DMS79 treated with DMSO at 0.1 percent for 48 hours (cell line): Measurements from ENCODE around the gene GMDS.

Experiments used
- DNase-seq: peaks from one replicate; lab custom pipeline; 2025; lab: John Stamatoyannopoulos, UW

Gene GMDS

GRCh38 chr6:2205396-2205795, 40.0 kb downstream of the GMDS start:
- no peak for DNase-seq

GRCh38 chr6:2204272-2204671, 41.1 kb downstream of the GMDS start:
- DNase-seq, result peak; percentile 51

GRCh38 chr6:2203264-2203663, 42.1 kb downstream of the GMDS start:
- DNase-seq, result no peak

GRCh38 chr6:2197984-2198383, 47.4 kb downstream of the GMDS start:
- no peak for DNase-seq

- no peak for DNase-seq
These were observed 48.2 kb downstream of the GMDS start for GRCh38 chr6:2197177-2197671.

GRCh38 chr6:2196079-2196679, 49.2 kb downstream of the GMDS start:
- peak; percentile 23 for DNase-seq

- no peak for DNase-seq
These were observed 50.8 kb downstream of the GMDS start for GRCh38 chr6:2194643-2195042.

GRCh38 chr6:2193931-2194330, 51.5 kb downstream of the GMDS start:
- no peak for DNase-seq

- no peak for DNase-seq
These were observed 52.4 kb downstream of the GMDS start for GRCh38 chr6:2192976-2193375.

GRCh38 chr6:2191390-2191740, 54.0 kb downstream of the GMDS start:
- no peak for DNase-seq

GRCh38 chr6:2190661-2191389, 54.6 kb downstream of the GMDS start:
- no peak for DNase-seq

- DNase-seq, result no peak
These were observed 56.5 kb downstream of the GMDS start for GRCh38 chr6:2188856-2189384.

GRCh38 chr6:2188397-2188796, 57.0 kb downstream of the GMDS start:
- DNase-seq, result no peak

GRCh38 chr6:2187826-2188225, 57.6 kb downstream of the GMDS start:
- DNase-seq, result no peak

- no peak for DNase-seq
These were observed 58.9 kb downstream of the GMDS start for GRCh38 chr6:2186516-2186915.

- DNase-seq, result no peak
These were observed 59.9 kb downstream of the GMDS start for GRCh38 chr6:2185466-2185865.

- no peak for DNase-seq
These were observed 60.5 kb downstream of the GMDS start for GRCh38 chr6:2184700-2185455.

GRCh38 chr6:2183752-2184151, 61.7 kb downstream of the GMDS start:
- DNase-seq, result no peak

- DNase-seq, result no peak
These were observed 62.2 kb downstream of the GMDS start for GRCh38 chr6:2183246-2183645.

- DNase-seq, result no peak
These were observed 63.2 kb downstream of the GMDS start for GRCh38 chr6:2182251-2182650.

- no peak for DNase-seq
These were observed 63.8 kb downstream of the GMDS start for GRCh38 chr6:2181567-2181966.

- DNase-seq, result no peak
These were observed 65.5 kb downstream of the GMDS start for GRCh38 chr6:2179950-2180349.

- no peak for DNase-seq
These were observed 66.2 kb downstream of the GMDS start for GRCh38 chr6:2179241-2179640.
